Small intestine (tissue), 7 donors: Measurements from ENCODE around the gene SIK3. TPM values are rescaled to one million over a fixed set of nuclear protein-coding genes. Genes with fewer than 3 reads are reported as not detected.

ENCODE experiments used
- DNase-seq, 2 donors: peaks; one replicate each; pipeline versions ENCODE4 v3.0.0 to v3.0.0-alpha.2; 2013
- FAIRE-seq: peaks from 2 replicates; lab custom pipeline; 2012; peaks lifted over from hg19 to GRCh38; lab: Jason Lieb, UNC
- H3K27ac ChIP-seq, 3 donors: one replicate each; pipeline ENCODE4 v1.5.1; 2013; ENCODE audit warnings: low read length in 2 of 3, mild to moderate bottlenecking in 2 of 3, control low read depth in 1 of 3, inconsistent platforms in 1 of 3, low read depth in 1 of 3, moderate library complexity in 1 of 3
- H3K27me3 ChIP-seq, 3 donors: one replicate each; pipeline ENCODE4 v1.6.1; 2013; ENCODE audit warnings: low read length in 3 of 3, inconsistent platforms in 1 of 3; ENCODE audit not compliant: control insufficient read depth in 3 of 3, insufficient read depth in 3 of 3
- H3K36me3 ChIP-seq, 3 donors: one replicate each; pipeline ENCODE4 v1.6.1; 2013; ENCODE audit warnings: low read length in 3 of 3, inconsistent platforms in 1 of 3, low read depth in 1 of 3, mild to moderate bottlenecking in 1 of 3, moderate library complexity in 1 of 3; ENCODE audit not compliant: control insufficient read depth in 3 of 3, insufficient read depth in 2 of 3
- H3K4me1 ChIP-seq, 3 donors: one replicate each; pipeline ENCODE4 v1.6.1; 2013; ENCODE audit warnings: low read length in 2 of 3, inconsistent platforms in 1 of 3, low read depth in 1 of 3, mild to moderate bottlenecking in 1 of 3, moderate library complexity in 1 of 3; ENCODE audit not compliant: control insufficient read depth in 3 of 3, insufficient read depth in 2 of 3
- H3K4me3 ChIP-seq, 3 donors: one replicate each; pipeline ENCODE4 v1.5.1; 2013; ENCODE audit warnings: low read length in 3 of 3, control low read depth in 1 of 3, inconsistent platforms in 1 of 3, low read depth in 1 of 3, mild to moderate bottlenecking in 1 of 3, moderate library complexity in 1 of 3
- H3K9me3 ChIP-seq, 2 donors: one replicate each; pipeline ENCODE4 v1.6.1; 2013; ENCODE audit warnings: low read depth in 1 of 2, low read length in 1 of 2; ENCODE audit not compliant: control insufficient read depth in 2 of 2, insufficient read depth in 1 of 2
- WGBS, 3 donors: extraction: QIAGEN DNeasy Blood & Tissue Kit; methylation state at CpG; one replicate each; pipeline ENCODE4 v1.1.7; 2013; 5-methylcytosine and 5-hydroxymethylcytosine counted together
- polyA plus RNA-seq, 4 donors: library from polyadenylated mRNA; stranded (reverse) in 3 of 4; unstranded in 1 of 4; fragments of 200-250 nt in 3 of 4; fragments of 120-200 nt in 1 of 4; gene quantifications; one replicate each; pipeline versions ENCODE4 v1.2.1 to v1.2.3, GENCODE V29; 2013
- donor health status: healthy with polysubstance abuse.
- donor health status: control.
- donor health status: control.
- donor health status: Bipolar disorder and iron deficiency.
- donor health status: healthy.

The SIK3 gene
- polyA plus RNA-seq, 4 donors = 4.9 to 35.3 (median 9.0) TPM

DNA sequence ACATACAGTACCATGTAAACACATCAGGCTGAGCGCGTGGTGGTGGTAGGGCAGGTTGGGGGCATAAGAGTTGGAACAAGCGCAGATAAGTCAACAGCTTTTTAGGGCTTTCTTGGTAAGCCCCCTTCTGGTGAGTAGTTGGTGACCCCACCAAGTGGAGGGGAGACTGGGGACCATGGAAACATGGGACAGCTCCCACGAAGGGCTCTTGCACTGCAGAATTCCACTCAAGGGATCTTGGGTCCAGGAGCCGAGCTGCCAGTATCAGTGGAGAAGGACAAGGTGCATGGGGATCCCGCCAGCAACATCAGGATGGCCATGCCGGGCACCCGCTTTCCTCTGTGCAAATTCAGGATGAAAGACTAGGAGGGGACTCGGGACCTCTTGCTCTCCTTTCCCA is 254.6 kb downstream of the SIK3 start:
- no peaks in the 10 kb centered on the region for H3K9me3 ChIP-seq
- 94 to 96% (median 95%) methylated on average over 9 of the region's 9 CpGs for WGBS, 3 donors
- no peak overlapping the region for H3K4me3 ChIP-seq
- FAIRE-seq = no peak
- H3K27me3 ChIP-seq = no peaks in the 10 kb centered on the region
- H3K4me1 ChIP-seq = peaks cover 0 to 48% (median 2%) of the 10 kb centered on the region in 3 donors
- H3K36me3 ChIP-seq = peaks cover 5 to 38% (median 16%) of the 10 kb centered on the region in 3 donors
- H3K27ac ChIP-seq = peak overlapping the region in 2 of 3 donors; percentile 61 to 81
- peak in 1 of 2 donors; percentile 7 for DNase-seq

DNA sequence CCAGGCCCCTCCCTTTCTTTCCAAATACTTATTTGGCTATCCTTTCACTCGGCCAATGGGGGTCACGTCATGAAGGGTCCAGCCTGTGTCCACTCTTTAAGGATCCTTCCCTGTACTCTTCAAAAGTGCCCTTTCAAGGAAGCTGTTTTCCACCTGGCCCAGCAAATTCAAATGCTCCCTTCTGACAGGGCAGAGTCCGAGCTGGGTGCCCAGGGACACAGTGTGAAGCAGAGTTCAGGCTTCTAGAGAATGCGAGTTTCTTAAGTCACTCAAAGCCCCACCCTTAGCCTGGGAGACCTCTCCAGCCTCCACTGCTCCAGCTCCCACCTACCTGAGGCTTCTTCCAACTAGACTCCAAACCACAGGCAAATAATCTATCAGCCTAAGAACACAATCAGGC is 255.3 kb downstream of the SIK3 start:
- DNase-seq (peak; percentile 86 to 93), FAIRE-seq (no peak)
- peaks cover 5 to 32% (median 16%) of the 10 kb centered on the region in 3 donors for H3K36me3 ChIP-seq
- no peak overlapping the region for H3K4me3 ChIP-seq
- no peaks in the 10 kb centered on the region for H3K27me3 ChIP-seq
- H3K4me1 ChIP-seq = peaks cover 0 to 55% (median 4%) of the 10 kb centered on the region in 3 donors
- H3K27ac ChIP-seq = peak overlapping the region; percentile 66 to 81 (median 76)
- 18 to 68% (median 57%) methylated on average over 4 of the region's 4 CpGs for whole genome bisulfite sequencing, 3 donors
- no peaks in the 10 kb centered on the region for H3K9me3 ChIP-seq

DNA sequence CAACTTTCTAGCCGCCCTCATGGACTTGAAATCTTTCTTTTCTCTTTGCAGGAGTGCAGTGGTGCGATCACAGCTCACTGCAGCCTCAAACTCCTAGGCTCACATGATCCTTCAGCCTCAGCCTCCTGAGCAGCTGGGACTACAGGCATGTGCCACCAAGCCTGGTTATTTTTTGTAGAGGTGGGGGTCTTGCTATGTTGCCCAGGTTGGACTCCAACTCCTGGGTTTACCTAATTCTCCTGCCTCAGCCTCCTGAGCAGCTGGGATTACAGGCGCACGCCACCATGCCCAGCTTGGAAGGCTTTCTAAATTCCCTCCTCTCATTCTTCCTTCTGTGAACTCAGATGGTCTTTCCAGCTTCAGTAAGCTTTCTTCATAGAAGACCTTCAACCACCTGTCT is 256.1 kb downstream of the SIK3 start:
- Histone ChIP-seq H3K4me1 (peaks cover 0 to 62% (median 4%) of the 10 kb centered on the region in 3 donors), H3K9me3 (no peaks in the 10 kb centered on the region), H3K27me3 (no peaks in the 10 kb centered on the region), H3K4me3 (no peak overlapping the region), H3K36me3 (peaks cover 5 to 26% (median 16%) of the 10 kb centered on the region in 3 donors), H3K27ac (peak overlapping the region in 1 of 3 donors; percentile 81)
- WGBS, 3 donors = 87 to 99% (median 88%) methylated on average over 4 of the region's 4 CpGs
- FAIRE-seq = no peak
- DNase-seq = no peak

DNA sequence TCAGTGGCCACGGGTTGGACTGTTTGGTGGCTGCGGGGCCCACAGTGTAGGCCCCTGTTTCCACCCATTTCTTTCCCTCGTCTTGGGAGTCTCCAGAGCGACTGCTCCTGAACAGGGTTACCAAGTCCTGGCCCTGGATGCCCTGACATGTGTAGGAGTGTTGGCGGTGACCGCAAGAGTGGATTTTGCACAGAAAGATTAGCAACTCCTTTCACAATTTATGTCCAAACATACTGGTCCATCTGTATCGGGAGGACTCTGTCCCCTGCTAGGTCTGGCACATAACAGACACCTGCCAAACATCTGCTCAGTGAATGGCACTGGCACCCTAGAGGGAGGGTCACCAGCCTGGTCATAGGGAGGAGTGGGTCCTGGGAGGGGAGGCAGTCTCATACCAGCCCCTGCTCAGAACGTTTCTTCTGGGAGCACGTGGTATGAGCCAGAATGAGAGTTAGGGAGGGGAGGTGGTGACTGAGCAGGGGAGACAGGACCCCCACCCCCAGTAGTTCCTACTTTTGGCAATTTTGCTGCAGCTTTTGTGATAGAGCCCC is 257.4 kb downstream of the SIK3 start:
- Histone ChIP-seq H3K27me3 (no peaks in the 10 kb centered on the region), H3K4me1 (peaks cover 0 to 73% (median 4%) of the 10 kb centered on the region in 3 donors), H3K4me3 (no peak overlapping the region), H3K27ac (peak overlapping the region in 1 of 3 donors; percentile 49), H3K9me3 (no peaks in the 10 kb centered on the region), H3K36me3 (peaks cover 2 to 26% (median 10%) of the 10 kb centered on the region in 3 donors)
- DNase-seq = peak in 1 of 2 donors; percentile 12
- 38 to 74% (median 51%) methylated on average over 9 of the region's 9 CpGs for WGBS, 3 donors
- no peak for FAIRE-seq

DNA sequence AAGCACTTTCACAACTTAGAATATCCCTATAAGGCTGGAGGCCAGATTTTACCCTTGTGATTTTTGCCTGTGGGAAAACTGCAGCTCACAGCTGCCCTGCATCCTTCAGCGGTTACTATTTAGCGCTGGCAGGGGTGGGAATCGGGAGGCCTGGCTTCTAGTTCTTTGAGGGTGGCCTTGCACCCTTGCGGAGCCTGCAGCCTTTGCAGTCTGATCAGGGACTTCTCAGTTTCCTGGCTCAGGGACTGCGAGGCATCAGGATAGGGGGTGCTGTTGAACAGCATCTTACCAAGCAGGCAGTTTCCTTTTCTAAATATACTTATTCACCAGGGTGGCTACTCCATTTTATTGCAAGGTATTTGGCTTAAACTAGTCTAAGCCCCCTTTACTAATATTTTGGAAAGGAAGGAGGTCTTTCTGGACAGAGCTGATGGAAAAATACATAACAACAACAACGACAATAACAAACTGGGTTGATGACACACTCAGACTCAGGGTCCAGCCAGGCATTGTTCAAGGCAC is 257.9 kb downstream of the SIK3 start:
- Histone ChIP-seq H3K36me3 (peaks cover 2 to 31% (median 7%) of the 10 kb centered on the region in 3 donors), H3K27me3 (no peaks in the 10 kb centered on the region), H3K9me3 (no peaks in the 10 kb centered on the region), H3K4me1 (peaks cover 0 to 78% (median 4%) of the 10 kb centered on the region in 3 donors), H3K4me3 (no peak overlapping the region), H3K27ac (peak overlapping the region in 1 of 3 donors; percentile 49)
- 67 to 77% (median 77%) methylated on average over 6 of the region's 6 CpGs for WGBS, 3 donors
- FAIRE-seq = no peak
- DNase-seq = peak in 1 of 2 donors; percentile 15

DNA sequence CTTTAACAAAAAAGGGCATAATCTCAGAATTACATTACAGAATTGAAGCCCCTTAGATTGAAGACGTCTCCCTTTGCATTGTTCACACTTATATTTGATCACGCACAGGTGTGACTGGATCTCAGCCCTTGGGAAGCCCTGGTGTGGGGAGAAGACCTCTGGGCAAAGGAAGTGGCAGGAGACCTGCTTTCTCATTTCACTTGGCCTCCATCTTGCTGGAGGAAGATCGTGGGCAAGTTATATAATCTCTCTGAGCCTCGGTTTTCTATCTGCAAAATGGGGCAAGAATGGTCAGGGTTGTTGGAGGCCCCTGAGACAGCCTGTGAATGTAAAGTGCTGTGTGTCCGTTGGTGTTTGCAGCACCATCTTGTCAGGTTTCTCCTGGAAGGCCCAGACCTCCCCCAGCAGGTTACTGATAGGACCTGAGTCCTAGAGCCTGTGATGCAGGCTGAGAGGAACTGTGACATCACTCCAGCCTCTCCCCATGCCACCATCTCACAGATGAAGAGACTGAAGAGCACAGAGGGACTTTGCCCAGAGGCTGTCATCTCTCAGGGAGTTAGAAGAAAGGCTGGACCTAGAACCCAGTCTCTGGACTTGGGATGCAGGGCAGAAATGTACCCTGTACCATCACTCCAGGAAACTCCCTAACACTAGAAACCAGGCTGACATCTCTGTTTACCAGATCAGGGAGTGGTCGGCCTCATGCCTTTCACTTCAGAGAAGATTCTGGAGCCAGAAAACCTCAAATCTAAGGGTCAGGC is 259.7 kb downstream of the SIK3 start:
- Histone ChIP-seq H3K27ac (peak overlapping the region in 2 of 3 donors; percentile 93 to 94), H3K27me3 (no peaks in the 10 kb centered on the region), H3K4me3 (no peak overlapping the region), H3K9me3 (no peaks in the 10 kb centered on the region), H3K36me3 (peaks cover 0 to 33% (median 0%) of the 10 kb centered on the region in 3 donors), H3K4me1 (peaks cover 0 to 80% (median 4%) of the 10 kb centered on the region in 3 donors)
- FAIRE-seq = no peak
- DNase-seq = peak; percentile 76 to 91
- 74 to 84% (median 83%) methylated on average over 6 of the region's 6 CpGs for WGBS, 3 donors

DNA sequence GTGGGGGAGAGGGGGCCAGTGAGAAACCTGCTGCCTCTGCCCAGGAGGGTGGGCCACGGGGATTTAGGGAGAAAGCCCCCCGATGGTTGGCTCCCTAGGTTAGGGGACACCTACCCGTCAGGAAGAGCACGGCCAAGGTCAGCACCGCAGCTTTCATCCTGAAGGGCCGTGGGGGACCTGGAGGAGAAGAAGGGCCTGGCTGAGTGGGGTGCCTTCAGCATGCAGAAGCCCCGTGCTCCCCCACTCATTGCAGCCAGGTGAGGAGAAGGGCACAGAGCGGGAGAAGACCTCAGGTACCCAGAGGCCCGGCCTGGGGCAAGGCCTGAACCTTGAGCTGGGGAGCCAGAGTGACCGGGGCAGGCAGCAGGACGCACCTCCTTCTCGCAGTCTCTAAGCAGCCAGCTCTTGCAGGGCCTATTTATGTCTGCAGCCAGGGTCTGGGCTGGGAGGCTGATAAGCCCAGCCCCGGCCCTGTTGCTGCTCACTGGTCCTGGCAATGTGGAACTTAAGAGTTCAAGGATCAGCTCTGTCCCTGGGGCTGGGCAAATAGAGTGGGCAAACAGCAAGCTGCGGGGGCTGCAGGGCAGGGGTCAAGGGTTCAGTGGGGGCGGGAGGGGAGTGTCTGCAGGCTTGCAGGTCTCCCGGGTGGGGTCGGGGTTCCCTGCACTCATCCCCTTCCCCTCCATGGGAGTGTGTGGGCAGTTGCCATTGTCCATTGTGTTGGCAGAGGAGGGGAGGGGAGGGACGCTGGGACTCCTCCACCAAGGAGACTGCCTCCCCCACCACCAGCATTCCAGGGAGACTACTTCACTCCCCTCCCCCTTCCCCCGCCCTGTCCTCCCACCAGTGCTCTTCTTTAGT is 260.8 kb downstream of the SIK3 start, which contains the start of gene APOA1:
Gene APOA1 (minus strand): TSS at position 392 of the 861 bp plus-strand sequence. CDS start 235 bp downstream, at position 157.
- Histone ChIP-seq H3K36me3 (peaks cover 0 to 42% (median 0%) of the 10 kb centered on the region in 3 donors), H3K27ac (peak within 1 kb of the TSS; percentile 75 to 94 (median 93)), H3K9me3 (no peaks in the 10 kb centered on the region), H3K4me1 (peaks cover 0 to 74% (median 4%) of the 10 kb centered on the region in 3 donors), H3K4me3 (peak within 1 kb of the TSS in 2 of 3 donors; percentile 53 to 69), H3K27me3 (no peaks in the 10 kb centered on the region)
- WGBS, 3 donors = 46 to 70% (median 56%) methylated on average over 16 to 19 of the region's 19 CpGs
- FAIRE-seq (no peak), DNase-seq (peak; percentile 75 to 84)
